ENCODE results near the gene MCEE. TPM values are rescaled to one million over a fixed set of nuclear protein-coding genes. Genes with fewer than 3 reads are reported as not detected.

Gene MCEE
- total and polyA plus RNA-seq, 2 donors (not counting 3 experiments of a cell fraction or from before 2014, with no cell fraction given), result 4.0 to 9.9 TPM

DNA sequence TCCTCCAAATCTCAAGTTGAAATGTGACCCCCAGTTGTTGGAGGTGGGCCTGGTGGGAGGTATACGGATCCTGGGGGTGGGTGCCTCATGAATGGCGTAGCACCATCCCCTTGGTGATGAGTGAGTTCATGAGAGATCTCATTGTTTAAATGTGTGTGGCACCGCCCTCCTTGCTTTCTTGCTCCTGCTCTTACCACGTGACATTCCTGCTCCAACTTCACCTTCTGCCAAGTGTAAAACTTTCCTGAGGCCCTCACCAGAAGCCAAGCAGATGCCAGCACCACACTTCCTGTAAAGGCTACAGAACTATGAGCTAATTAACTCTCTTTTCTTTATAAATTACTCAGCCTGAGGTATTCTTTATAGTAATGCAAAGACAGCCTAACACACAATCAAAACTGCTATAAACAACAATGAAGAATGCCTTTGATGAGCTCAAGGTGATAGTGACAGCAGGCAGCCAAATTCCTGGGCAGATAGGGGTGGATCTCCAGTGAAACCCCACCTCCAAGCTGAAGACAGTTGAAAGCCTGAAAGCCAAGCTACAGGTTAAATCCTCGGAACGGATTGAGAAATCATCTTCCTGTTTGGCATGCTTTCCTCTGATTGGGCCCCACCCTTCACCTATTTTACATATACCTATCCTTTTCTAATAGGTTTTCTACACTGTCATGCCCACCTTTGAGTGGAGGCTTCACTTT lies 26.9 kb downstream of the MCEE start:
- H4K20me1 ChIP-seq (replicated peaks; ENCODE audit: control insufficient read depth, extremely low read depth, insufficient read depth, low read length), result no peaks in the 10 kb centered on the region
- no peak overlapping the region for H3K9ac ChIP-seq (replicated peaks; ENCODE audit: extremely low read depth, insufficient read depth, low read length)
- dilution Hi-C loops (cut with MboI; ENCODE audit: extremely low pct_ligation_motif_present, low sequenced_read_pairs) (no loop called here), intact Hi-C loops (cut with micrococcal nuclease) (loop anchor here (5.0 kb wide), 1 partner anchor 1081 kb away; no protein-coding TSS in a partner anchor)
- FAIRE-seq, result no peak
- no peak overlapping the region for H3K4me3 ChIP-seq (replicated peaks in 1 of 3; ENCODE audit: insufficient read depth in 1 of 3, low read depth in 1 of 3, low read length in 3 of 3)
- H3K27ac ChIP-seq (ENCODE audit: insufficient read depth, low read depth, low read length), result no peak overlapping the region
- no peak overlapping the region for H2AFZ ChIP-seq (ENCODE audit: low read depth, low read length)
- H3K79me2 ChIP-seq (ENCODE audit: control insufficient read depth, insufficient read depth, low read length), result no peaks in the 10 kb centered on the region
- TF ChIP-seq EZH2 (IDR thresholded peaks at IDR 0.05; ENCODE audit: borderline replicate concordance, low read depth, low read length, severe bottlenecking), result no peak
- no peak for TF ChIP-seq GATA2 (IDR thresholded peaks at IDR 0.05; ENCODE audit: insufficient read depth, insufficient read length, low read depth, low read length)
- no peak for TF ChIP-seq POLR2AphosphoS5 (IDR thresholded peaks at IDR 0.05; ENCODE audit: insufficient read depth, low read depth, low read length)
- TF ChIP-seq, protein P1, sequence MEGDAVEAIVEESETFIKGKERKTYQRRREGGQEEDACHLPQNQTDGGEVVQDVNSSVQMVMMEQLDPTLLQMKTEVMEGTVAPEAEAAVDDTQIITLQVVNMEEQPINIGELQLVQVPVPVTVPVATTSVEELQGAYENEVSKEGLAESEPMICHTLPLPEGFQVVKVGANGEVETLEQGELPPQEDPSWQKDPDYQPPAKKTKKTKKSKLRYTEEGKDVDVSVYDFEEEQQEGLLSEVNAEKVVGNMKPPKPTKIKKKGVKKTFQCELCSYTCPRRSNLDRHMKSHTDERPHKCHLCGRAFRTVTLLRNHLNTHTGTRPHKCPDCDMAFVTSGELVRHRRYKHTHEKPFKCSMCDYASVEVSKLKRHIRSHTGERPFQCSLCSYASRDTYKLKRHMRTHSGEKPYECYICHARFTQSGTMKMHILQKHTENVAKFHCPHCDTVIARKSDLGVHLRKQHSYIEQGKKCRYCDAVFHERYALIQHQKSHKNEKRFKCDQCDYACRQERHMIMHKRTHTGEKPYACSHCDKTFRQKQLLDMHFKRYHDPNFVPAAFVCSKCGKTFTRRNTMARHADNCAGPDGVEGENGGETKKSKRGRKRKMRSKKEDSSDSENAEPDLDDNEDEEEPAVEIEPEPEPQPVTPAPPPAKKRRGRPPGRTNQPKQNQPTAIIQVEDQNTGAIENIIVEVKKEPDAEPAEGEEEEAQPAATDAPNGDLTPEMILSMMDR (IDR thresholded peaks at IDR 0.05; ENCODE audit: extremely low read depth in 1 of 2, insufficient read depth in 1 of 2, low read depth in 1 of 2, low read length in 2 of 2), result no peak
- no peak for TF ChIP-seq JUN (IDR thresholded peaks at IDR 0.05; ENCODE audit: borderline replicate concordance, insufficient read depth, insufficient read length, low read depth)
- TF ChIP-seq, protein P2, sequence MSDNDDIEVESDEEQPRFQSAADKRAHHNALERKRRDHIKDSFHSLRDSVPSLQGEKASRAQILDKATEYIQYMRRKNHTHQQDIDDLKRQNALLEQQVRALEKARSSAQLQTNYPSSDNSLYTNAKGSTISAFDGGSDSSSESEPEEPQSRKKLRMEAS (IDR thresholded peaks at IDR 0.05; ENCODE audit: insufficient read depth, insufficient read length), result no peak
- no peak for TF ChIP-seq FOS (IDR thresholded peaks at IDR 0.05; ENCODE audit: borderline replicate concordance, insufficient read depth, low read length)
- TF ChIP-seq POLR2A (IDR thresholded peaks at IDR 0.05; ENCODE audit: low read depth, low read length), result no peak
- TF ChIP-seq MYC (IDR thresholded peaks at IDR 0.05; ENCODE audit: low read depth, low read length), result no peak
- no peaks in the 10 kb centered on the region for H3K9me3 ChIP-seq (replicated peaks; ENCODE audit: control insufficient read depth, insufficient read depth, low read length)
- no peaks in the 10 kb centered on the region for H3K4me1 ChIP-seq (ENCODE audit: control insufficient read depth, extremely low read depth, insufficient read depth, low read length)
- BruUV-seq (replicated peaks), result no TSS peak
- no peaks in the 10 kb centered on the region for H3K36me3 ChIP-seq (ENCODE audit: control insufficient read depth in 2 of 2, extremely low read depth in 1 of 2, insufficient read depth in 2 of 2, low read length in 2 of 2)
- ChIA-PET CTCF (interaction anchor here (4.0 kb wide), 1 partner anchor 33 kb away, joined by 23 read pairs; the partner anchor contains the start of gene NAGK), POLR2A (no interaction called here)
- H3K9me1 ChIP-seq (replicated peaks; ENCODE audit: control insufficient read depth, extremely low read depth, insufficient read depth, low read length), result no peaks in the 10 kb centered on the region
- H3K4me2 ChIP-seq (ENCODE audit: insufficient read depth, low read length), result no peak overlapping the region
- H3K27me3 ChIP-seq (ENCODE audit: control insufficient read depth in 2 of 2, insufficient read depth in 2 of 2, low read length in 2 of 2), result no peaks in the 10 kb centered on the region
- no peak for DNase-seq (ENCODE audit: low read depth, low spot score)
